Measurements from ENCODE around the gene CFAP52. TPM values are rescaled to one million over a fixed set of nuclear protein-coding genes. Genes with fewer than 3 reads are reported as not detected.
"Not testable (repeated sequence)": the region's sequence is repeated elsewhere in the genome, so short reads cannot be mapped to it uniquely, and the experiment has no call there.

CFAP52 gene
- total RNA-seq, 4 donors from 2014 or later = not detected

GRCh38 chr17:9549215-9549614, 27.2 kb upstream of the CFAP52 start:
- H3K36me3 ChIP-seq = no peaks in the 10 kb centered on the region
- H3K4me3 ChIP-seq = no peak overlapping the region
- H3K9me3 ChIP-seq = no peaks in the 10 kb centered on the region
- no peaks in the 10 kb centered on the region for H3K27me3 ChIP-seq
- DNase-seq = no peak
- H3K4me1 ChIP-seq = no peaks in the 10 kb centered on the region
- no peak for TF ChIP-seq CTCF (IDR thresholded peaks at IDR 0.05)
- TF ChIP-seq POLR2A (IDR thresholded peaks at IDR 0.05) = no peak
- H3K27ac ChIP-seq = no peak overlapping the region

GRCh38 chr17:9553181-9553580, 23.3 kb upstream of the CFAP52 start:
- no peaks in the 10 kb centered on the region for H3K9me3 ChIP-seq
- H3K27me3 ChIP-seq = no peaks in the 10 kb centered on the region
- H3K27ac ChIP-seq = no peak overlapping the region
- H3K36me3 ChIP-seq = peaks cover 0 to 6% (median 0%) of the 10 kb centered on the region in 3 donors
- no peak for TF ChIP-seq CTCF (IDR thresholded peaks at IDR 0.05)
- H3K4me1 ChIP-seq = no peaks in the 10 kb centered on the region
- no peak for DNase-seq
- no peak overlapping the region for H3K4me3 ChIP-seq

GRCh38 chr17:9553596-9553995, 22.8 kb upstream of the CFAP52 start:
- DNase-seq = no peak
- TF ChIP-seq CTCF (IDR thresholded peaks at IDR 0.05) = no peak
- no peak for TF ChIP-seq POLR2A (IDR thresholded peaks at IDR 0.05)
- no peaks in the 10 kb centered on the region for H3K9me3 ChIP-seq
- no peaks in the 10 kb centered on the region for H3K27me3 ChIP-seq
- H3K4me1 ChIP-seq = no peaks in the 10 kb centered on the region
- H3K4me3 ChIP-seq = no peak overlapping the region
- H3K27ac ChIP-seq = no peak overlapping the region
- H3K36me3 ChIP-seq = peaks cover 0 to 6% (median 0%) of the 10 kb centered on the region in 3 donors

- peak in 4 of 6 experiments; percentile 10 to 42 (median 40) for TF ChIP-seq CTCF (IDR thresholded peaks at IDR 0.05)
- H3K4me1 ChIP-seq, H3K36me3 ChIP-seq, H3K27me3 ChIP-seq, H3K9me3 ChIP-seq, H3K4me3 ChIP-seq, H3K27ac ChIP-seq: not testable (repeated sequence)
- DNase-seq = peak in 1 of 3 donors; percentile 64
These were observed 21.7 kb upstream of the CFAP52 start for GRCh38 chr17:9554715-9555114.

- TF ChIP-seq POLR2A (IDR thresholded peaks at IDR 0.05) = no peak
- no peak for TF ChIP-seq CTCF (IDR thresholded peaks at IDR 0.05)
- Histone ChIP-seq H3K4me1 (no peaks in the 10 kb centered on the region), H3K27me3 (no peaks in the 10 kb centered on the region), H3K36me3 (peaks cover 0 to 6% (median 0%) of the 10 kb centered on the region in 3 donors), H3K4me3 (no peak overlapping the region), H3K9me3 (no peaks in the 10 kb centered on the region), H3K27ac (no peak overlapping the region)
- no peak for DNase-seq
These were observed 19.2 kb upstream of the CFAP52 start for GRCh38 chr17:9557161-9557755.

- no peak for DNase-seq
- H3K27me3 ChIP-seq = no peaks in the 10 kb centered on the region
- TF ChIP-seq CTCF (IDR thresholded peaks at IDR 0.05) = no peak
These were observed 18.6 kb upstream of the CFAP52 start for GRCh38 chr17:9557857-9558256.

More at GRCh38 chr17:9557857-9558256, 18.6 kb upstream of the CFAP52 start:
- Histone ChIP-seq H3K4me1 (no peaks in the 10 kb centered on the region), H3K27ac (no peak overlapping the region), H3K4me3 (no peak overlapping the region), H3K9me3 (no peaks in the 10 kb centered on the region), H3K36me3 (peaks cover 0 to 6% (median 0%) of the 10 kb centered on the region in 3 donors)

All from Peyer's patch (tissue), 4 donors.